Large intestine (tissue), 3 donors: ENCODE data around the gene ALPK1. TPM values are rescaled to one million over a fixed set of nuclear protein-coding genes. Genes with fewer than 3 reads are reported as not detected.
"Not testable (repeated sequence)": the region's sequence is repeated elsewhere in the genome, so short reads cannot be mapped to it uniquely, and the experiment has no call there.

ENCODE experiments used
- DNase-seq, 2 donors: peaks; one replicate each; pipeline versions ENCODE4 v3.0.0 to v3.0.0-alpha.2; 2013
- H3K27ac ChIP-seq: one replicate; pipeline ENCODE4 v1.5.1; 2013; ENCODE audit warnings: low read length
- H3K27me3 ChIP-seq: 2 replicates; pipeline ENCODE4 v1.6.1; 2013; ENCODE audit warnings: low read length; ENCODE audit not compliant: control insufficient read depth, insufficient read depth
- H3K36me3 ChIP-seq: 2 replicates; pipeline ENCODE4 v1.6.1; 2013; ENCODE audit warnings: low read length; ENCODE audit not compliant: control insufficient read depth, insufficient read depth
- H3K4me1 ChIP-seq: one replicate; pipeline ENCODE4 v1.6.1; 2013; ENCODE audit warnings: low read length; ENCODE audit not compliant: control insufficient read depth, insufficient read depth
- H3K4me3 ChIP-seq: one replicate; pipeline ENCODE4 v1.5.1; 2013; ENCODE audit warnings: low read length
- H3K9me3 ChIP-seq: one replicate; pipeline ENCODE4 v1.6.1; 2013; ENCODE audit warnings: mild to moderate bottlenecking, low read depth, low read length, moderate library complexity; ENCODE audit not compliant: control insufficient read depth
- WGBS: methylation state at CpG from one replicate; pipeline ENCODE4 v1.1.5; 2013; ENCODE audit warnings: low lambda C conversion rate; ENCODE audit not compliant: insufficient coverage; 5-methylcytosine and 5-hydroxymethylcytosine counted together
- polyA plus RNA-seq: library from polyadenylated mRNA; unstranded; fragments of 120-200 nt; gene quantifications from one replicate; pipeline ENCODE4 v1.2.1, GENCODE V29; 2013

The ALPK1 gene
- polyA plus RNA-seq, 1 donor: 25.5 TPM

DNA sequence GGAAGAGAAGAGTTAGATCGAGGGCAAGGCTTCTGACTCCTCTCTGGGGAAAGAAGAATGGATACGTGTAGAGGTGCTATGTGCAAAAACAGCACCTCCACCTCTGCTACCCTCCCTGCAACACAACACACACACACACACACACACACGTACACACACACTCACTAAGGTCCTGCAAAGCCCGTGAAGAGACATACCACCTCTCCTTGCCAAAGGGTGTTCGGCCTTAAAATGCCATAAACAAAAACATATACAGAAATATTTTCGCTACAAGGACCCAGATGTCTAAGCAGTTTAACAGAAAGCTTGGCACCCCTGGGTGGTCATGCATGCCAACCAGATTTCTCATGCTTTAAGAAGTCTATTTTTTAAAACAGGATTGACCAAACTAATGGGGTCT is 13.0 kb upstream of the ALPK1 start:
- Histone ChIP-seq H3K4me1 (peaks cover 40% of the 10 kb centered on the region), H3K27ac (peak overlapping the region; percentile 61), H3K36me3 (no peaks in the 10 kb centered on the region), H3K4me3 (peak overlapping the region; percentile 67), H3K27me3 (no peaks in the 10 kb centered on the region), H3K9me3 (no peaks in the 10 kb centered on the region)
- DNase-seq: peak in 1 of 2 donors; percentile 20
- WGBS: 80% methylated on average over 1 of the region's 6 CpGs

DNA sequence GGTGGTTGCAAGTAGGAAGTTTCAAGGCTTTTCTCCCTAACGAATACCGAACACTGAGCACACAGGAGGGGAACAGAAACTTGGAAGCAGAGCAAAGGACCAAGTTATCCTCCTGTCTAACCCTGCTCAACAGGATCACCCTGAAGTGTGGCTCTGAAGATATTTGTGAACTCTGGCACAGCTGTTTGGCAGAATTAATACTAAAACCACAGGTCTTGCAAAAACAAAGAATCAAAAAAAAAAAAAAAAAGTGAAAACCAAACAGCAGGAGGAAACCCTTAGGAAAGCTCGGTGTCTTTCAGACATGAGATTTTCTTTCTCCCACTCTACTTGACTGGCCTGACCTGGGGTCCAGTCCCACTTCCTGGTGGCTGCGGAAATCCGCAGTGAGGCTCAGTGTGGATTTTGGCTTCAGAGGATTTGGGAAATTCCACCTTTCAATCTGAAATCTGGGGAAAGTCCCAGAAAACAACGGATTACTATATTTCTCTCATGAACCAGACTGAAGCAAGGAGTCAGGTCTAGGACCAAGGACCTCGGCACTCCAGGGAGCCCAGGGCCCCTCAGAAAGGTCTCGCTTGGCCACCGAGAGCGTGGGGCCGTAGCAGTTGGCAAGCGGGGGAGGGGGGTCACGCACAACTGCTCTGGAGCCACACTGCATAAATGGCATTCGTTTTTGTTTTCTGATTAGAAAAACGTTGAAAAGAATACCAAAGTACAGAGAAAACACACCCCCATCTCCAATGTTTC is 12.3 kb upstream of the ALPK1 start:
- DNase-seq: peak in 1 of 2 donors; percentile 46
- Histone ChIP-seq H3K4me1 (peaks cover 40% of the 10 kb centered on the region), H3K9me3 (no peaks in the 10 kb centered on the region), H3K4me3 (peak overlapping the region; percentile 67), H3K27ac (peak overlapping the region; percentile 37), H3K36me3 (no peaks in the 10 kb centered on the region), H3K27me3 (no peaks in the 10 kb centered on the region)
- 0% methylated on average over 3 of the region's 15 CpGs for WGBS

DNA sequence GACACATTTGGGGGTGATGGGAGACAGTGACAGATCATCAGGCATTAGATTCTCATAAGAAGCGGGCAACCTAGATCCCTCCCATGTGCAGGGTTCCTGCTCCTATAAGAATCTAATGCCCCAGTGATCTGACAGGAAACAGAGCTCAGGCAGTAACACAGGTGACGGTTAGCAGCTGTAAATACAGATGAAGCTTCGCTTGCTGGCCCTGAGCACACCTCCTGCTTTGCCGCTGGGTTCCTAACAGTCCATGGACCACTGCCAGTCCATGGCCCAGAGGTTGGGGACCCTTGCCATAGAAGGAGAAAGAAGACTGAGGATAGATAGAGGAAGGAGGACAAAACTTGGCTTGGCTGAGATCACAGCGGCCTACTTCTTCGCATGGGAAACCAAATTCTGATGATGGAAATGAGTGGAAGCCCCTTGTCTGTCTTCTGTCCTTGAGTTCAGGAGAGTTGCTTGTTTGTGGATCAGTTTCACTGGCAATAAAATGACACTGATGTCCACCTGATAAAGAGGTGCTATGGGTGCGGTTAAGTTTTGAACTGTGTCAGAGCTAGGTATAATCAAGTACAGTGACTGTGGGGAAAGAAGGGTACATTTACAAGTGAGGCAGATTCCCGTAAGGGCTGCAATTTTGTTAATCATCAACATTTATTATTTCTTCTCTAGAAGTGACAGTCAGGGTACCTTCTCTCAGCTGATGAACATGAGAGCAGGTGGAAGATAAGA is 9.7 kb upstream of the ALPK1 start:
- Histone ChIP-seq H3K4me3 (no peak overlapping the region), H3K9me3 (no peaks in the 10 kb centered on the region), H3K27me3 (no peaks in the 10 kb centered on the region), H3K27ac (peak overlapping the region; percentile 81), H3K36me3 (no peaks in the 10 kb centered on the region), H3K4me1 (peaks cover 40% of the 10 kb centered on the region)
- peak; percentile 70 to 82 for DNase-seq
- 20% methylated on average over 1 of the region's 8 CpGs for WGBS

DNA sequence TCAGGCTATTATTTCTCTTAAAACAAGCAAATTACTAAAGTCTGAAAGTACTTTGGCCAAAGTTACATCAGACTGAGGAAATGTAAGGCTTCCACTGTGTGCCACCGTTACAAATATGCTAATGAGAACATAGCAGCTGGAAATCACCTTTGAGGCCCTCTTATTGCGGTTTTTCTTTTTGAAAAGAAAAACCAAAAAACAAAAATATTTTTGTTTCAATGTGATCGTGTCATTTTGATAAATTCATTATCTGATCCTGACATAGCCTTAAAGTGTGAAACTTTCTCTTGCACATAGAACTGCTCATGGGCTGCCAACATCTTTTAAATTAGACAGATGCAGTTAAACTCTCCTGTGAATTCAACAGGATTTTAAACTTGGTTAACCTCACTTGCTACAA is 8.7 kb upstream of the ALPK1 start:
- H3K27me3 ChIP-seq: no peaks in the 10 kb centered on the region
- H3K4me1 ChIP-seq: peaks cover 31% of the 10 kb centered on the region
- DNase-seq: no peak
- no peaks in the 10 kb centered on the region for H3K36me3 ChIP-seq
- WGBS: 62% methylated on average over 3 of the region's 3 CpGs
- H3K27ac ChIP-seq: peak overlapping the region; percentile 81
- H3K4me3 ChIP-seq: no peak overlapping the region
- H3K9me3 ChIP-seq: no peaks in the 10 kb centered on the region

DNA sequence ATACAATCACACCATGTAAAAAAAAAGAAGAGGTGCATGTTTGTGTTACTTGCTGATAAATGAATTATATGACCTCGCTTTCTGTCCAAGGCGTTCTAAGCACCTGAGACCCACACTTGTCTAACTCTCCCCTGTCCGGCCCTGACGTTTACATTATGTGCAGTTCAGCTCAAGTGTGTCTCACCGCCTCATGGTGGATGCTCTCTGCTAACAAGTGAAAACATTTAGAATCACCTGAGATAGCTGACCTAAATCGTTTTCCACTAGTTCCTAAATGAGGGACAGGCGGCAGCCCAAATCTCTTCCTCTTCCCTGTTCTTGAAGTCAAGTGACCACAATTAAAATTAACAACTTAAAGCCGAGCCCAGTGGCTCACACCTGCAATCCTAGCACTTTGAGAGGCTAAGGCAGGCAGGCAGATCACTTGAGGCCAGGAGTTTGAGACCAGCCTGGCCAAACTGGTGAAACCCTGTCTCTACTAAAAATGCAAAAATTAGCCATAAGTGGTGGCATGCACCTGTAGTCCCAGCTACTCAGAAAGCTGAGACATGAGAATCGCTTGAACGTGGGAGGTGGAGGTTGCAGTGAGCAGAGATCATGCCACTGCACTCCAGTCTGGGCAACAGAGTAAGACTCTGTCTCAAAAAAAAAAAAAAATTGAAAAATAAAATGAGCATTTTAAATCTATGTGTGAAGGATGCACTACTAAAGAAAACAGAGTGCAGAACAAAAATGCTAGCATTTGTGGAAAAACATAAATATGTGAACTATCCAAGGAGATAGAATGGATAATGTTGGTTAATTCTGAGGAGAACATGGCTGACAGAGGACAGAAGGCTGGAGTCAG is 7.5 kb upstream of the ALPK1 start:
- peaks cover 25% of the 10 kb centered on the region for H3K4me1 ChIP-seq
- 95% methylated on average over 3 of the region's 10 CpGs for WGBS
- no peak overlapping the region for H3K4me3 ChIP-seq
- H3K27me3 ChIP-seq: no peaks in the 10 kb centered on the region
- H3K36me3 ChIP-seq: no peaks in the 10 kb centered on the region
- no peak overlapping the region for H3K27ac ChIP-seq
- no peaks in the 10 kb centered on the region for H3K9me3 ChIP-seq
- no peak for DNase-seq

DNA sequence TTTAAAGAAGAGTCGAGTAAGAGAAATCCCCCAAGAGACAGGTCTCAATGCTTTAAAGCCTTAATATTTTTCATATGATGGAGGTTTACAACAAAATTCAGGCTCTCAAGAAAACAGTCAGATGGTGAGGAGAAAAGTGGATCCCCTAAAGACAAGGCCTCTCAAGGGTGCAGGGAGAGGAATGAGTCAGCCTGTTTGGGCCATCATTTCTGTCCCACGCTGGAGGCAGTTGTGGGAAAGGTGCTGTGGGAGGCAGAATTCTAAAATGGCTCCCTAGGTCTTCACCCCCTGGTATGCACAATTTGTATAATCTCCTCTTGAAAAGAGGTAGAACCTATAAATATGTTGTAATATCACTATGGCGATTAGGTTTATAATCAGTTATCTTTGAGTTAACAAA is 6.8 kb upstream of the ALPK1 start:
- Histone ChIP-seq H3K4me3 (no peak overlapping the region), H3K4me1 (peaks cover 25% of the 10 kb centered on the region), H3K36me3 (no peaks in the 10 kb centered on the region), H3K27me3 (no peaks in the 10 kb centered on the region), H3K27ac (no peak overlapping the region), H3K9me3 (no peaks in the 10 kb centered on the region)
- DNase-seq: no peak
- WGBS: no CpG with 5 or more reads among the region's 3 CpGs

DNA sequence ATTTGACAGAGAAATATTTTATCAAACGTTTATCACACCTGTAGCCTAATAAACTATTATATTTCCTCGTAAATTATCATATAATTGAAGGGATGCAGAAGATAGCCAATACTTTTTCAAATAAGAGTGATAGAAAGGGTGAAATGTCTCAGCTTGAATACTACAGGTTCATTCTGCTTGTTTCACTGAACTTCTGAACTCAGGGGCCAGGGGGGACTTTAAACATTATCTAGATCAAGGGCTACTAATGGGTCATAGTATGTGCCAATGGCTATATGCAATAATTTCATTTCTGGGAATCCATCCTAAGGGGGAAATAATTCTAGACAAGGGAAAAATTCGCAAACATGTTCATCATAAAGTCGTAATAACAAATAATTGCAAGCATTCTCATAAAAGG is 2.6 kb downstream of the ALPK1 start:
- peak overlapping the region; percentile 96 for H3K27ac ChIP-seq
- no peaks in the 10 kb centered on the region for H3K9me3 ChIP-seq
- DNase-seq: peak in 1 of 2 donors; percentile 67
- H3K36me3 ChIP-seq: peaks cover 7% of the 10 kb centered on the region
- H3K4me3 ChIP-seq: no peak overlapping the region
- WGBS: 66% methylated on average over 3 of the region's 4 CpGs
- H3K27me3 ChIP-seq: no peaks in the 10 kb centered on the region
- peaks cover 10% of the 10 kb centered on the region for H3K4me1 ChIP-seq

DNA sequence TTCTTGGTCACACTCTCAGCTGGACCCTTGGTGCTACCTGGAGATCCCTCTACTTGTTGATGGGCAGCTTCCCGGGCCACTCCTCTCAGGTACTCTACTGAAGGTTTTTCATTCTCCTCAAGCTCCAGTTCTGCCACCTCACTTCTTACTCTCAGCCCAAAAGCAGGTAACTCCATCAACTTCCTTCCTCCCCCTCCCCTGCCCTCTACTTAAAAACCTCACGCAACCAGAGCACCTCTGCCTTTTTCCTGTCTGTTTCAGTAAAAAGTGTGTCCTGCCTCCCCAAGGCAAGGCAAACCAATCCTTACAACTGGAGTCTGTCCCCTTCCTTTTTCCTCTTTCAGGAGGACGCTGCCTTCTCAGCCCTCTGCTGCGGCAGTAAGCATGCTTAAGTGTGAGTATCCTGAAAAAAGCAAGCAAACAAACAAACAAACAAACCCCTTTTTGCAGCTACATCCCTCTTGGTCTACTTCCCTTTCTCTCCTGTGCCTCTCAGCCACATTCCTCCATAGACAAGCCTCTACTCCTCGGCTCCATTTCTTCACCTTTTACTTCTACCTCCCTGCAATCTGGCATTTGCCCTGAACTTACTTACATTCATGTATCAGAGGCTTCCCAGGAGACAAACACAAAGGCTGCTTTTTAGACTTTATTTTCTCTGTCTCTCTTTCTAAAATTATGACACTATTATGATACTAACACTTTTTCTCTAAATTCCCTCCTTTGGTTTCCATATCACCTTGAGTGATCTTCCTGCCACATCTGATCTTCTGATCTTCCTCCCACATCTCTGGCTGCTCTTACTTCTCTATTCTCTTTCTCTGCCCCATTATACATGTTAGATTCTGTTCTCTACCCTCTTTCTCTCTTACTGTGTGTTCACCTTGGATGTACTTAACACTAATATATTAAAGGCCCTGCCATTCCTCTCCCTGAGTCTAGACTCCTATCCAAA is 5.4 kb downstream of the ALPK1 start:
- Histone ChIP-seq H3K9me3 (no peaks in the 10 kb centered on the region), H3K27ac (no peak overlapping the region), H3K36me3 (peaks cover 7% of the 10 kb centered on the region), H3K27me3 (no peaks in the 10 kb centered on the region), H3K4me1 (peaks cover 7% of the 10 kb centered on the region), H3K4me3 (no peak overlapping the region)
- WGBS: 74% methylated on average over 2 of the region's 5 CpGs
- no peak for DNase-seq

DNA sequence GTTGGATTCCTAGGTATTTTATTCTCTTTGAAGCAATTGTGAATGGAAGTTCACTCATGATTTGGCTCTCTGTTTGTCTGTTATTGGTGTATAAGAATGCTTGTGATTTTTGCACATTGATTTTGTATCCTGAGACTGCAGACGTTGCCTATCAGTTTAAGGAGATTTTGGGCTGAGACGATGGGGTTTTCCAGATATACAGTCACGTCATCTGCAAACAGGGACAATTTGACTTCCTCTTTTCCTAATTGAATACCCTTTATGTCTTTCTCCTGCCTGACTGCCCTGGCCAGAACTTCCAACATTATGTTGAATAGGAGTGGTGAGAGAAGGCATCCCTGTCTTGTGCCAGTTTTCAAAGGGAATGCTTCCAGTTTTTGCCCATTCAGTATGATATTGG is 8.3 kb downstream of the ALPK1 start:
- H3K9me3 ChIP-seq, H3K27ac ChIP-seq, H3K27me3 ChIP-seq, DNase-seq, H3K4me3 ChIP-seq, H3K4me1 ChIP-seq, H3K36me3 ChIP-seq: not testable (repeated sequence)
- WGBS: no CpG with 5 or more reads among the region's 3 CpGs
